H1 (cell line): ENCODE measurements around the gene MPP2. TPM values are rescaled to one million over a fixed set of nuclear protein-coding genes. Genes with fewer than 3 reads are reported as not detected.

ENCODE experiments used
- CTCF ChIA-PET: fragments of 300-600 bp; sonication (Branson Sonifier 250); formaldehyde crosslinking; loops from one replicate; lab custom pipeline; 2021; ENCODE audit not compliant: partially characterized antibody; lab: Charles Lee
- POLR2A ChIA-PET: fragments of 300-600 bp; sonication (Branson Sonifier 250); formaldehyde crosslinking; loops from one replicate; lab custom pipeline; 2021; ENCODE audit warnings: inconsistent platforms; ENCODE audit not compliant: partially characterized antibody; lab: Charles Lee
- DNase-seq, 2 experiments: peaks; one replicate each; pipeline versions ENCODE4 v3.0.0 to v3.0.0-alpha.2; 2010 to 2022; ENCODE audit warnings: low spot score in 2 of 2, low read depth in 1 of 2, mixed read lengths in 1 of 2
- FAIRE-seq: peaks from 2 replicates; lab custom pipeline; 2011; peaks lifted over from hg19 to GRCh38; lab: Jason Lieb, UNC
- H2AFZ ChIP-seq: 2 replicates; pipeline ENCODE4 v1.8.1; 2012; ENCODE audit warnings: low read length, inconsistent platforms
- H2AK5ac ChIP-seq: 2 replicates; pipeline ENCODE4 v1.6.1; 2013; ENCODE audit warnings: low read depth, low read length
- H2BK120ac ChIP-seq: replicated peaks from 2 replicates; pipeline ENCODE3; 2013; ENCODE audit warnings: low read depth, low read length, inconsistent platforms
- H2BK12ac ChIP-seq: 2 replicates; pipeline ENCODE4 v1.6.1; 2013; ENCODE audit warnings: low read depth, low read length
- H2BK15ac ChIP-seq: 2 replicates; pipeline ENCODE4 v1.6.1; 2013; ENCODE audit warnings: low read length
- H2BK20ac ChIP-seq: 2 replicates; pipeline ENCODE4 v1.6.1; 2013; ENCODE audit warnings: low read length
- H2BK5ac ChIP-seq: 2 replicates; pipeline ENCODE4 v1.6.1; 2013; ENCODE audit warnings: low read depth, low read length
- H3K14ac ChIP-seq: 2 replicates; pipeline ENCODE4 v1.6.1; 2013; ENCODE audit warnings: inconsistent platforms; ENCODE audit not compliant: insufficient read length
- H3K18ac ChIP-seq: 2 replicates; pipeline ENCODE4 v1.6.1; 2013; ENCODE audit warnings: low read length; ENCODE audit errors: extremely low read depth
- H3K23ac ChIP-seq: 2 replicates; pipeline ENCODE4 v1.6.1; 2013; ENCODE audit warnings: inconsistent platforms; ENCODE audit not compliant: insufficient read length
- H3K23me2 ChIP-seq: 2 replicates; pipeline ENCODE4 v1.6.1; 2013; ENCODE audit warnings: low read depth, low read length
- H3K27ac ChIP-seq: 2 replicates; pipeline ENCODE4 v1.6.1; 2011; ENCODE audit warnings: low read depth, low read length, inconsistent platforms
- H3K27me3 ChIP-seq, 4 experiments: replicated peaks in 1 of 4; 1 replicate in 1 of 4; 2 replicates in 3 of 4; pipeline versions ENCODE4 v1.6.1 to v1.8.1; 2011 to 2013; ENCODE audit warnings: low read length in 3 of 4, mild to moderate bottlenecking in 3 of 4, inconsistent platforms in 2 of 4, mixed read lengths in 2 of 4, moderate library complexity in 1 of 4; ENCODE audit not compliant: control insufficient read depth in 3 of 4, insufficient read depth in 3 of 4; ENCODE audit errors: extremely low read depth in 1 of 4
- H3K36me3 ChIP-seq, 4 experiments: 2 replicates each; pipeline versions ENCODE4 v1.6.1 to v1.8.1; 2011 to 2013; ENCODE audit warnings: mild to moderate bottlenecking in 4 of 4, low read length in 3 of 4, moderate library complexity in 2 of 4, control low read depth in 1 of 4, inconsistent platforms in 1 of 4; ENCODE audit not compliant: insufficient read depth in 4 of 4, control insufficient read depth in 2 of 4
- H3K4ac ChIP-seq: replicated peaks from 2 replicates; pipeline ENCODE3; 2013; ENCODE audit warnings: low read length, low read depth, mixed read lengths, inconsistent platforms; ENCODE audit not compliant: insufficient read length
- H3K4me1 ChIP-seq, 4 experiments: replicated peaks in 1 of 4; 1 replicate in 1 of 4; 2 replicates in 3 of 4; pipeline versions ENCODE4 v1.6.1 to v1.8.1; 2011 to 2013; ENCODE audit warnings: low read length in 3 of 4, inconsistent platforms in 2 of 4, mixed read lengths in 1 of 4; ENCODE audit not compliant: insufficient read depth in 4 of 4, control insufficient read depth in 3 of 4
- H3K4me2 ChIP-seq, 2 experiments: 2 replicates each; pipeline versions ENCODE4 v1.6.1 to v1.8.1; 2011 to 2013; ENCODE audit warnings: low read depth in 2 of 2, low read length in 2 of 2, control low read depth in 1 of 2, inconsistent platforms in 1 of 2, mild to moderate bottlenecking in 1 of 2; ENCODE audit not compliant: insufficient read depth in 1 of 2
- H3K4me3 ChIP-seq, 4 experiments: fragments of 200-600, 300-600 bp in 1 of 4; sonication (generic), shearing (Covaris generic), sonication (Bioruptor Twin) in 1 of 4; 2 replicates each; pipeline versions ENCODE4 v1.5.1 to v1.8.1; 2011 to 2016; ENCODE audit warnings: low read length in 4 of 4, low read depth in 3 of 4, control low read depth in 2 of 4, inconsistent platforms in 2 of 4, mild to moderate bottlenecking in 2 of 4, mixed read lengths in 1 of 4, moderate library complexity in 1 of 4; ENCODE audit not compliant: insufficient read depth in 2 of 4; ENCODE audit errors: extremely low read depth in 1 of 4
- H3K56ac ChIP-seq: replicated peaks from 2 replicates; pipeline ENCODE3; 2013; ENCODE audit warnings: low read depth, mild to moderate bottlenecking, mixed read lengths, low read length, inconsistent platforms; ENCODE audit not compliant: insufficient read length
- H3K79me1 ChIP-seq: 2 replicates; pipeline ENCODE4 v1.6.1; 2013; ENCODE audit warnings: low read depth, low read length, control low read depth
- H3K79me2 ChIP-seq, 2 experiments: 2 replicates each; pipeline versions ENCODE4 v1.6.1 to v1.8.1; 2012 to 2013; ENCODE audit warnings: low read length in 2 of 2, mild to moderate bottlenecking in 2 of 2, inconsistent platforms in 1 of 2; ENCODE audit not compliant: insufficient read depth in 2 of 2, control insufficient read depth in 1 of 2
- H3K9ac ChIP-seq, 4 experiments: replicated peaks in 1 of 4; 1 replicate in 1 of 4; 2 replicates in 3 of 4; pipeline versions ENCODE4 v1.6.1 to v1.8.1; 2011 to 2013; ENCODE audit warnings: low read depth in 3 of 4, low read length in 3 of 4, control low read depth in 2 of 4, mild to moderate bottlenecking in 2 of 4, moderate library complexity in 2 of 4, inconsistent platforms in 1 of 4; ENCODE audit errors: extremely low read depth in 1 of 4
- H3K9me3 ChIP-seq, 2 experiments: 2 replicates each; pipeline versions ENCODE4 v1.6.1 to v1.8.1; 2012 to 2013; ENCODE audit warnings: mild to moderate bottlenecking in 2 of 2, moderate library complexity in 2 of 2, control low read depth in 1 of 2, inconsistent platforms in 1 of 2, low read depth in 1 of 2, low read length in 1 of 2, mixed read lengths in 1 of 2; ENCODE audit not compliant: insufficient read depth in 2 of 2
- H4K20me1 ChIP-seq, 2 experiments: replicated peaks in 1 of 2; 2 replicates each; pipeline versions ENCODE3 to v1.8.1; 2011 to 2013; ENCODE audit warnings: inconsistent platforms in 2 of 2, low read length in 2 of 2, mild to moderate bottlenecking in 1 of 2; ENCODE audit not compliant: insufficient read depth in 2 of 2, control insufficient read depth in 1 of 2
- H4K5ac ChIP-seq: 2 replicates; pipeline ENCODE4 v1.6.1; 2013; ENCODE audit warnings: low read length, low read depth, mixed read lengths, inconsistent platforms; ENCODE audit not compliant: insufficient read length
- H4K8ac ChIP-seq: 2 replicates; pipeline ENCODE4 v1.8.0; 2013; ENCODE audit warnings: mild to moderate bottlenecking, moderate library complexity, low read length, inconsistent platforms; ENCODE audit not compliant: insufficient read depth; ENCODE audit errors: extremely low read depth
- H4K91ac ChIP-seq: replicated peaks from 2 replicates; pipeline ENCODE3; 2013; ENCODE audit warnings: low read length, mixed read lengths, inconsistent platforms; ENCODE audit not compliant: insufficient read length
- CEBPB ChIP-seq: IDR thresholded peaks from 2 replicates; pipeline ENCODE4 v1.6.1; 2012; ENCODE audit warnings: low read depth, low read length
- CREB1 ChIP-seq: IDR thresholded peaks from 2 replicates; pipeline ENCODE4 v1.6.1; 2012; ENCODE audit warnings: inconsistent platforms
- EP300 ChIP-seq, 2 experiments: IDR thresholded peaks; 1 replicate in 1 of 2; 2 replicates in 1 of 2; pipeline ENCODE4 v1.6.1; 2011 to 2012; ENCODE audit warnings: low read depth in 2 of 2, low read length in 2 of 2, mild to moderate bottlenecking in 2 of 2, borderline replicate concordance in 1 of 2, inconsistent platforms in 1 of 2, moderate library complexity in 1 of 2
- POLR2A ChIP-seq, 2 experiments: IDR thresholded peaks; 1 replicate in 1 of 2; 2 replicates in 1 of 2; pipeline ENCODE4 v1.6.1; 2011; ENCODE audit warnings: low read depth in 2 of 2, low read length in 2 of 2, mild to moderate bottlenecking in 2 of 2; ENCODE audit errors: control extremely low read depth in 1 of 2
- WGBS, 2 experiments: shearing (Covaris generic) in 1 of 2; methylation state at CpG; one replicate each; pipeline versions ENCODE4 v1.1.6 to v1.1.7; 2013 to 2015; ENCODE audit warnings: low lambda C conversion rate in 2 of 2, mixed read lengths in 2 of 2, inconsistent platforms in 1 of 2, low coverage in 1 of 2, missing lambda C conversion rate in 1 of 2; ENCODE audit not compliant: insufficient replicate concordance in 2 of 2, insufficient coverage in 1 of 2, insufficient read length in 1 of 2; ENCODE audit errors: extremely low coverage in 1 of 2, missing lambda C conversion rate in 1 of 2; 5-methylcytosine and 5-hydroxymethylcytosine counted together
- polyA plus RNA-seq, 7 experiments: library from polyadenylated mRNA; depleted of rRNA in 3 of 7; stranded (reverse) in 5 of 7; unstranded in 2 of 7; fragments of >200 nt in 5 of 7; fragments of 200-250 nt in 2 of 7; gene quantifications; 1 replicate in 5 of 7; 2 replicates in 1 of 7; 4 replicates in 1 of 7; pipeline versions ENCODE4 v1.2.1 to v1.2.3, GENCODE V29; 2011 to 2013; ENCODE audit warnings: missing spikeins in 2 of 7, mixed read lengths in 2 of 7
- total RNA-seq: library from RNA; stranded (reverse); fragmentation: NEBNext Ultra II Directional; extraction: Animal tissue kit (Norgen Biotek cat#: 25700); gene quantifications from 2 replicates; pipeline ENCODE4 v1.2.1, GENCODE V29; 2021
- TF ChIP-seq, protein P1 (sequence below): IDR thresholded peaks from 2 replicates; pipeline ENCODE4 v1.6.1; 2012; ENCODE audit warnings: inconsistent platforms

Gene MPP2
- total and polyA plus RNA-seq, 2 of the 8 experiments (the other 6 are each of a cell fraction or from before 2014, with no cell fraction given), result 30.9 to 34.1 TPM

DNA sequence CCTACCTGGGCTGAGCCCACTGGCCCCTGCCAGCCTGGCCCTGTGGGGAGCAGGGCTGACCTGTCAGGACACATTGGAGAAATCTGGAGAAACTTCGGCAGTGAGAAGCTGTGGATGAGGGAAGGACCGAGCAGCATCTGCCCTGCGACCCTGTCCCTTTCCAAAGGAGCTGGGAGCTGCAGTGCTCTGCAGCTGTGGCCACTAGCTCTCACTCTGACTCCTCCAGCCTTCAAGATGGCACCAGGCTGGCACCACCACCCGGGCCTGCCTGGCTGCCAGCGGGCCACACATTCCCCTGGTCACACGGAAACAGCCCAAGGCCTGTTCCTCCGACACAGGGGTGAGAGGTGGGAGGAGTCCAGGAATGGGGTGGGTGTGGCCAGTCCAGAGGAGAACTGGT is 30.3 kb downstream of the MPP2 start:
- POLR2A ChIA-PET, result interaction anchor here (1.1 kb wide), 1 partner anchor 33 kb away, joined by 3 read pairs; no protein-coding TSS in a partner anchor
- TF ChIP-seq EP300 (IDR thresholded peaks at IDR 0.05; ENCODE audit: borderline replicate concordance in 1 of 2, low read depth in 2 of 2, low read length in 2 of 2), result no peak
- TF ChIP-seq POLR2A (IDR thresholded peaks at IDR 0.05; ENCODE audit: control extremely low read depth in 1 of 2, low read depth in 2 of 2, low read length in 2 of 2), result no peak
- no peak for TF ChIP-seq CEBPB
- TF ChIP-seq, protein P1, sequence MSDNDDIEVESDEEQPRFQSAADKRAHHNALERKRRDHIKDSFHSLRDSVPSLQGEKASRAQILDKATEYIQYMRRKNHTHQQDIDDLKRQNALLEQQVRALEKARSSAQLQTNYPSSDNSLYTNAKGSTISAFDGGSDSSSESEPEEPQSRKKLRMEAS, result no peak
- TF ChIP-seq CREB1, result no peak
- TF ChIP-seq, all 59 proteins: peak for 0
- Histone ChIP-seq H3K4me2 (no peak overlapping the region), H3K36me3 (no peaks in the 10 kb centered on the region; a peak in 2 of 8 replicates), H3K23ac (no peak overlapping the region), H4K5ac (no peak overlapping the region), H3K27me3 (no peaks in the 10 kb centered on the region), H4K8ac (no peak overlapping the region; the same call in 1 of the 2 replicates), H3K9ac (no peak overlapping the region), H2AFZ (no peak overlapping the region), H3K14ac (no peak overlapping the region), H3K79me2 (no peaks in the 10 kb centered on the region), H4K20me1 (peaks cover 0 to 8% of the 10 kb centered on the region in 2 experiments), H3K18ac (no peak overlapping the region), H3K4me3 (no peak overlapping the region), H2BK5ac (no peak overlapping the region), H2BK20ac (no peak overlapping the region), H2BK120ac (no peak overlapping the region), H4K91ac (no peak overlapping the region), H3K4ac (no peak overlapping the region), H3K79me1 (no peaks in the 10 kb centered on the region), H2AK5ac (no peak overlapping the region), H3K23me2 (no peaks in the 10 kb centered on the region), H3K4me1 (peaks cover 0 to 8% (median 6%) of the 10 kb centered on the region in 4 experiments; a peak in 5 of 7 replicates), H3K9me3 (no peaks in the 10 kb centered on the region), H3K27ac (no peak overlapping the region), H3K56ac (no peak overlapping the region), H2BK12ac (no peak overlapping the region), H2BK15ac (no peak overlapping the region)
- DNase-seq (no peak), FAIRE-seq (no peak)
- CTCF ChIA-PET, result interaction anchor here (1.0 to 10.0 kb wide), 12 partner anchors 11 to 273 kb away, joined by 3 to 403 read pairs (median 32); partner anchors contain the start of genes MPP2 and PPY
- WGBS, 2 experiments, result 88% methylated on average over 7 of the region's 7 CpGs; no CpG with 5 or more reads in 1 of the 2 experiments
